GM21825 (cell line): ENCODE data around the gene ATPAF2.

ENCODE experiments used
- ATAC-seq: cut with Tn5 transposase; IDR thresholded peaks from one replicate; pipeline ENCODE4 v1.9.1; 2021; ENCODE audit warnings: mild to moderate bottlenecking, moderate library complexity; ENCODE audit not compliant: unreplicated experiment

Gene ATPAF2

DNA sequence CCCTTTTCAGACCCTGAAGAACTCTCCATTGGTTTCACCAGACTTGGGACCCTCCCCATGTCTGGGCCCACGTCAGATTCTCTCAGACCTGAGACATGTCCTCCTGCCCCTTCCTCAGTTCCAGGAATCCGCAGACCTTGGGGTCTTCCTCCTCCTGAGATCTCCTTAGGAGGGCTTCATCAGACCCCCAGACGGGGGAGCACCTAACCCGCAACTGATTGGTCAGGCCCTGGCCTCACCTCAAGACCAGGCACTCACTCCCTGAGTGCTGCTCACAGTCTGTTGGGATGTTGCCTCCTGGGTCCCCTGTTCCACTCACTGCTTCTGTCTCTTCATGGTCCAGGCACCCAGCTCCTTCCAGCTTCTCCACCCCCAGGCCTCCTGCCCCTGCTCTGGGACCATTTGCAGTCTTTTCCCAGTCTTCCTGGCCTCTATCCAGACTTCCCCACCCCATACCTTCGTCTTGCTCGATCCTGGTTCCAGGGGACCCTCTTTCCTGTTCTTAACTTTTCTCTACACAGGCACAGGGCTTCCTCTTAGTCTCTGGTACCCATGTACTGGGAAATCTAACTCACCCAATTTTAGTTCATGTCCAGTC lies 1.4 kb upstream of the ATPAF2 start:
- no peak for ATAC-seq

DNA sequence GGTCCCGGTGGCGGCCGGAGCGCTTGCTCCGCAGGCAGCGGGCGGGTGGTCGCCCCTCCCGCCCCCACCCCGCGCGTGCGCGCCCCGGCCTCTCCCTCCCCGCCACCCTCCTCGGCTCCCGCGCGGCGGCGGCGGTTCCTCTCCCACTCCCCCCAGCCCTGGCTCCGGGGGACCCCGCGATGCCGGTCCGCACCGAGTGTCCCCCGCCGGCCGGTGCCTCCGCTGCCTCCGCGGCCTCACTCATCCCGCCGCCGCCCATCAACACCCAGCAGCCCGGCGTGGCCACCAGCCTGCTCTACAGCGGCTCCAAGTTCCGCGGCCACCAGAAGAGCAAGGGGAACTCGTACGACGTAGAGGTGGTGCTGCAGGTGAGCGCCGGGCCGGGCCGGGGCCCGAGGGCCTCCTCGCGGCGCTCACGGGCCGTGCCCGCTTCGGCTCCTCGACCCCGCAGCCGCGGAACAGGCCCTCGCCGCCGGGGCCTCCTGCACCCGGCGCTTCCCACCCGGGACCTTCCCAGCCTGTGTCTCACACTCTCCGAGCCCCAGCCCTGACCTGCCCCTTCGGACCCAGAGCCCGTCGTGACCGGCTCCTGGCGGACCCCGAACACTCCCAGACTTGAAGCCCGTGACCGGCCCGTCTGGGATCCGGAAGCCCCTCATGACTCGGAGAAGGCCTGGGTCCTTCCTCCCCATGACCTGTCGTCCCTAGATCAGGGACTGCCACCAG lies 730 bp upstream of the ATPAF2 start:
- ATAC-seq, result peak; percentile 26

DNA sequence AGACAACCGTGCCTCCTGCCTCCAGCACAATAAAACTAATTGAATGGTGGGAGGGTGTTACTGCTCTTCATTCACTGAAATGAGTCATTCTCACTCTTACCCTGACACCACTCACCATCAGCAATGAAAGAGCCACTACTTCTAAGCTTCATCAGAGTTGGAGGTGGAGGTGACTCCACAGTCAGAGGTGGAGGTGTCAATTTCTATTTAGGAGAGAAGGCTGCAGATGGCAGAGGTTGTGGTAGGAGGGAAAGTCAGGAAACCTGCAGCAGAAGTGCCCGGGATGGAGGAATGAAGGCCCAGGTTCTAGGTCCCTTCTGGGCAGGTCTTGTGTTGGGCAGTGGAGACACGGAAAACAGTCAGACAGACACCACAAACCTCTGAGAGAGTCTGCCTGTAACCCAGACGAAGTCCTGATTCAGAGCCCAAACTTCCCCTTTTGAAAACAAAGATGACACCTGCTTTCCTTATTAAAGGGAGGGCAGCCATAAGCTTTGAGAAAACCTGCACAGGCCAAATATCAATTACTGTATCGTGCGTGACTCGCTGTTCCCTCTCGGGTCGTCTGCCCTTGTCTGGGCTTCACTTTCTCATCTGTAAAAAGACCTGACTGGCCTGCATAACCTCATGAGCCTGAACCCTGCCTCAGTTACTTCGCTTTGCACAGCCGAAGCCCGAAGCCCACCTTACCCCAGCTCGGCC lies 668 bp downstream of the ATPAF2 start:
- no peak for ATAC-seq

DNA sequence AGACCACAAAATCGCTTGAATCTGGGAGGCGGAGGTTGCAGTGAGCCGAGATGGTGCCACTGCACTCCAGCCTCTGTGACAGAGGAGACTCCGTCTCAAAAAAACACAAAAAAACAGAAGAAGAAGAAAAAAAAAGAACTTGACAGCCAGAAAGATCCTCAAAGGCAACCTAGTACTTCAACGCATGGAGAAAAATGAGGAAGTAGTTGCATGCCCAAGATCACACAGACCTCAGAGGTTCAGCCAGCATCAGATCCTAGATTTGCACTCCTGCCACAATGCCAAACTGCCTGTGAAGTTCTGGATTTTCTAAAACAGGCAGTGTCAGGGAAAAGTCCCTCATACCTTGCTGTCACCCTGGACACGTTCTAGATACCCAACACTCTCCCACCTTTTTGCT lies 1.5 kb downstream of the ATPAF2 start:
- no peak for ATAC-seq

DNA sequence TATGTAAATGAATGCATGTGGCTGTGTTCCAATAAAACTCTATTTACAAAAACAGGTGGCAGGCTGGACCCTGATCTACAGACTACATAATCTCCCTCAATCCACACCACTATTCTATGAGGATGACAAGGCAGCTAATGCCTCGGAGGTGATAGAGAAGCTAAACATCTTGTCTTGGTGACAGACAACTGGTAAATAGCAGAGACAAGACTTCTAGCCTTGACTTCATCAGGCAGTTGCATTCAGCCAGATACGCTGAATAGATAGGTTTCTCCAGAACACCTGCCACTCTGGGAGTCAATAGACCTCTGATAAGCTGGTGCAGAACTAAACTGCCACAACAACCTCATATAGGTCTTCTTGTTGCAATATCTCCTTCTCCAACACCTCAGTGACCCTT lies 3.3 kb downstream of the ATPAF2 start:
- ATAC-seq, result no peak

DNA sequence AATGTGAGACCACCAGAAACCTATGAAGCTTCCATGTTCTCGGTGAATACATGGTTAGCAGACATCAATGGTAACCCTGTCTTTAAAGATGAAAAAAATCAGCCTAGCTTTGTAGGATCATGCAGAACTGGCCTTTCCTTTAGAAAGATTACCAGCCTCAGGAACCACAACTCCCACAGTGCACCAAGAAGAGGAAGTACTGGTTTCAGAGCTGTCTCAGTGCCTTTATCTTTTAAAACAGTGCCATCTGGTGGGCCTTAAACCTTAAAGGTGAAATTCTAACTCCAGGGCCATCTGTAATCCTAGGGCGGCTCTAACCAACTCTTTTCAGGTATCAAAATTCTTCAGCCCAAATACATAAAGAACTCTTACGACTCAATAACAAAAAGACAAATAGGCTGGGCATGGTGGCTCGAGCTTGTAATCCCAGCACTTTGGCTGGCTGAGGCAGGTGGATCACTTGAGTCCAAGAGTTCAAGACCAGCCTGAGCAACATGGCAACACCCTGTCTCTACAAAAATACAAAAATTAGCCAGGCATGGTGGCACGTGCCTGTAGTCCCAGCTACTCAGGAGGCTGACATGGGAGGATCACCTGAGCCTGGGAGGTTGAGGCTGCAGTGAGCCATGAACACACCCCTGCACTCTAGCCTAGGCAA lies 5.4 kb downstream of the ATPAF2 start:
- peak; percentile 53 for ATAC-seq

DNA sequence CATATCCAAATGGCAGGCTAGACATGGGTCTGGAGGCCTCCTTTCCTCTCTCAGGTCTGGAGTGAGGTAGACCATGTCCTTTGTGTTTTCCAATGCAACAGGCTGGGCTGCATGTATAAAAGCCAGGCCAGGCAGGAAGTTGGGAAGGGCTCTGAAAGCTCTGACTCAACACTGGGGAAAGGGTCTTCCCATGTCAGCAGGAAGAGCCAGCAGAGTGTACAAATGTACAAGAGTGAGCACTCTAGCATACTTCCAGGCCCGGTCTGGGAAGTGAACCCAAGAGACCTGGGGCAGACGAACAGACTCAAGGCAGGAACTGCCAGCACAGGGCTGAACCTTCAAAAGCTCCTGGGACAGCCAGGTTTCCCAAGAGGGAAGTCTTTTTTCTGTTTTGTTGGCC lies 7.0 kb downstream of the ATPAF2 start:
- no peak for ATAC-seq

DNA sequence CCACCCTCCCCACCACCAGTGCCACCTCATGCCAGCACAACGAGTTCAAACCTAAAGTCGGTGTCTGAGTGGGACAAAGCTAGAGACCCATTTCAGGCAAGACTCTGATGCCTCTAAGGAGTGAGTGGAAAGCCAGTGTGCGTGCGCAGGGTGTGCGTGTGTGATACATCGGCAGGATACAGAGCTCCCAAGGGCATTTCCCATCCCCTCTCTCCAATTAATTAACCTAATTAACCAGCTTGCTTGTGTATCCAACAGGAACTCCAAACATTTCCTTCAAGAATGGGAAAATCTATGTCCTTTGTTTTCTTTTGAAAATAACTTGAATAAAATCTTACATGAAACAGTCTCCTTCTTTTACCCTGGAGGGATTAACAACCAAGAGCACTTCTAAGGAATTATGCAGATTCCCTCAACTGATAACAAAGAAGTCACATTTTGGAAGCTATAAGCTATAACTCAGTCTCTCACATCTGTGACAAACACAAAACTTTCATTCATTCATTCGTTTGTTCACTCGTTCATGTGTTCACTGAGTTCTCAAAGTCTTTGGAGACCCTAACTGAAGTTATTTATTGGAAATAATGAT lies 9.9 kb downstream of the ATPAF2 start:
- no peak for ATAC-seq

DNA sequence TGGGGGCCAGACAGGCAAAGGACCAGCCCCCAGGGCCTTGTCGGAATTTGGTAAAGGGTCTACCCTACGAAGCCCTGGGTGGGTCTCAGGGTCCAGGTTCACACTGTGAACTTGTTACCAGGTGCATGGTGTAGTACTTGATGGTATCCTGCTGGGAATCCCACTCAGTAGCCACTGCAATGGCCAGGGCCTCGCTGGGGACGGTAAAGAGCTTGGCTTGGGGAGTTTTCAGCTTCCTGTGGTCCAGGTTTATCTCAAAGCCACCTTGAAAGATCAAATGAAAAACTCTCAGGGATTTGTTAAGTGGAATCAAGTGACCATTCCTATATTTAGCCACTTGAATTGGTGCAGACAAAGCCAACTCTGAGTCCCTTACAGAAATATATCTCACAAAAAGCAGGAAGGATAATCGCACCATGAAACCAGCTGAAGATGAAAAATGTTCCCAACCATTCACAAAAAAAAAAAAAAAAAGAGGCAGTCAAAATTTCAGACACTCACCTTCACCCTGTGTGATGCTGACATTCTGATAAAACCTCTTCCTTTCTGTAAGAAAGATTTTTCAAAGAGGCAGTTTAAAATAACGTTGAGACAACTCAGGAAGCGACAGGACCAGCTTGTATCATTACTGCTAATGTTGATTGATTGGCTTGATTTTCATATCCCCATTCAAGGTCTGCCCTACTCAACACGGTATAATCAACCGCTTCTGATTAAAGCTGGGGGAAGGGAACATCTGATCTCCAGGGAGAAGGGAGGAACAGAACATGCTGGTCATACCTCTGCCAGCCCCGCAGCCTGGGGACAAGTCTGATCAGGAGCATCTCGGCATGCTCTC lies 10.6 kb downstream of the ATPAF2 start:
- no peak for ATAC-seq

DNA sequence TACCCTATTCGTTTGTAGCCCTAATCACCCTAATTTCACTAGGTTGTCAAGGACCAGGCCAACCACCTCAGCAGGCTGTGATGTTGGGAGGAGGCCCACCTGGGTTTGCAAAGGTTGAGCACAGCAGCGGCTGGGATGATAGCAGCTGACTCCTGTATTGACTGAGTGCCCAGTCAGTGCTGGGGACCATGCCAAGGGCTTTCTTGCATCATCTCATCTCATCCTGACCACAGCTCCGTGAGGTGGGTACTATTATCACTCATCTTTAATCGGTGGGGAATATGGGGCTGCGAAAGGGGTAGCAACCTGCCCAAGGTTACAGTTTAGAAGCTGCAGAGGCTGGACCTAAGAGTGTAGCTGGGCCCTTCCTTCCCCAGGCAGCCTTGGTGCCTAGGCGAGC lies 11.7 kb downstream of the ATPAF2 start:
- no peak for ATAC-seq

DNA sequence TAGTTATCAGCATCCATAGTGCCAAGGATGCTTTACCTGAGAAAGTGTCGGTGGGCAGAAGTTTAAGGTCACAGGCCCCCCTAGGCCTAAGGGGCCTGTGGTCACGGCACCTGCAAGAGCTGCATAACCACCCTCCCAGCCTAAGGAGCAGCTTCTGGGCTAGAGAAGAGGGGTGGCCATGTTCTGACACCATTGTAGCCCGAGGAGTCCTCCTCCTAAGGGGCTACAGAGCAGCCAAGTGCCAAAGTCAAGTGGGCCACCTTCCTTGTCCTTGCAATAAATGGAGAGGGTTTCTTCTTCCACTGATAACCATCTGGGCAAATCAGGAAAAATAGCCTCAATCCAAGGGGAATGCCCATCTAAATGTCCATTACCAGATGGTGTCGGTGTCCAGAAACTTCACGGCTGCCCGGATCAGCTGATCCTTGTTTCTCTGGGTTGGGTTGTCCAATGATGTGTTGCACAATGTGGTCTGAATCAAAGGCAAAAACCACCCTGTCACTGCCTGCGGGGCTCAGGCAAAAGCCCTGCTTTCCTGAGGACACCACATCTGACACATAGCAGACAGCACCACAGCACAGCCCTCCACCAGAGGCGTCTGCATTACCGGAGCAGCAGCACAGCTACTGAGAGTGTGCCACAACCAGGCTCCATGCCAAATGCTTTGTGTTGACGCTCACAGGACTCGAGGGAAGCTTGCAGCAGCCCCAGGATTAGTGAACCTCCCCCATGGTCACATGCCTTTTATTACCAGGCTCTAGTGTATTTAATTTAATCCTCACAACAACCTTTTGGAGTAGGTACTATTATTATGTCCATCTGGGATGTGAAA lies 12.8 kb downstream of the ATPAF2 start:
- ATAC-seq, result no peak

DNA sequence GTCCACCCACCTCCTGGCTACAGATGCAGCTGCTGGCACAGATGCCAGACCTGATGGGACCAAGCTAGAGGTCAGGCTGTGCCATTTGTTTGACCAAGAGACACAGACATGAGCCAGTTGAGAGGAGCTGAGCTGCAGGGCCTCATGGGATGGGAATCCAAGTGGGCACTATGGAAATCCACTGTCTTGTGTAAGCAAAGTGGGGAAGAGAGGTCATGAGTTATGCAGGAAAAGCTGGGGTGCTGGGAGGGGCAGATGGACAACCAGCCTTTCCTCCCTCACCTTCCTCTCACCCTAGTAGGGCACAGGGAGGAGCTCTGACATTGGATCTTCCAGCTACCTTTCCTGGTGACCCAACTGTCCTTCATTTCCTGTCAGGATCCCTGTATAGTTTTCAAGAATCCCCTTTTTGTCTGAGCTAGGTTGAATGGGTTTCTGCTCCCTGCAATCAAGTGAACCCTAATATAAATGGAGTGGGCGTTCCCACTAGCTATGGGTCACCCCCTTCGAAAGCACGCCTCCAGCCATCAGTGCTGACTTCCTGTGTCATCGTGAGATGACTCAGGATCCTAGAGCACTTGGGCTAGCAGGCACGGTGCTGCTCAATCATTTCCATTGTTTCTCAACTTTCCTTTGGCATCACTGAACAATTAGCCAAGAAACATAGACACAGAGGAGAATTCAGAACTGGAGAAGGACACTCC lies 13.6 kb downstream of the ATPAF2 start:
- ATAC-seq, result no peak

DNA sequence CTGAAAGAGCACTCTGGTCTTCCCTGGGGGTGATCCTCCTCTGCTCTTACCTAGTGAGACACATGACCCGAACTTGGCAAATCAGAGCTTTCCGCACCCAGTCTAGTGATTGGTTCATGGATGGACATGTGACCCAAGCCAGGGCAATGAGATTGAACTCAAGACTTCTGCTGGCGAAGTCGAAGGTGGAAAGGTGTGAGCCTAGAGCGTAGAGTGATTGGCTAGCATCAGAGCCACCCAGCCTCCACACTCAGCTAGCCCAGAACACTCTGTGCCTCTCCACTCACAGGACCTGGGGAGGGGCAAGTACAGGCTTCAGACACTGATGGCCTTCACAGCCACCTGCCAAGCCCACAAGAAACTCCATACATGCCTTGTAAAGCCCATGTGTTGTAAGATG lies 17.6 kb downstream of the ATPAF2 start:
- no peak for ATAC-seq

DNA sequence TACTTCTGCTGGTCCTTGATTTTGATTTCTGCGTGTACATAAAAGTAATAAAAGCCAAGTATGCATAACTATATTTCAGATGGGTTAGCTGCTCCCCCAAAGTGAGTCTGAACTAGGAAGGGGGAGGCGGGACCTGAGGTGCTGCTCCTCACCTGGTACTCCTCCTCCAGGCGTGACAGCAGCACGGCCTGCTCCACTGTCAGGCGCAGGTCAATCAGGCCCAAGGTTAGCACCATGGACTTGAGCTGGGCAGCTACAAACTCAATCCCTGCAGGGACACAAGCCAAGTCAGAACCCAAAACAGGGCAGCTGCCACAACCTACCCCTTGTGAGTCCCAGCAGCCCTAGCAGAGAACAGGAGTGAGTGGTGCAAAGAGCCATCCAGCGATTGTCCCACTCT lies 18.0 kb downstream of the ATPAF2 start:
- no peak for ATAC-seq

DNA sequence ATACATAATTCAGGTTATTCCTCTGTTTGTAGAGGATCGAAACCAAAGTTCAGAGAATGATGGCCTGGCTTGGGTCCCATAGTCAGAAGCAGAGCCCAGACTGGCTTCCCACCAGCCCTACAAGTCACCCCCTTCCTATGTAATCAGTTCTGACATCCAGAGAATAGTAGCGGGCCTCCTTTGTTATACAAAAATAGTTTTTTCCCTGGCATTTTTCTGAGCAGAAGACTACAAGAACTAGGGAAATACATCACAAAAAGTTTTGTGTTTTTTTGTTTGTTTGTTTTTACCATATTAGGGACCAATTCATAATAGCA lies 19.2 kb downstream of the ATPAF2 start:
- no peak for ATAC-seq

DNA sequence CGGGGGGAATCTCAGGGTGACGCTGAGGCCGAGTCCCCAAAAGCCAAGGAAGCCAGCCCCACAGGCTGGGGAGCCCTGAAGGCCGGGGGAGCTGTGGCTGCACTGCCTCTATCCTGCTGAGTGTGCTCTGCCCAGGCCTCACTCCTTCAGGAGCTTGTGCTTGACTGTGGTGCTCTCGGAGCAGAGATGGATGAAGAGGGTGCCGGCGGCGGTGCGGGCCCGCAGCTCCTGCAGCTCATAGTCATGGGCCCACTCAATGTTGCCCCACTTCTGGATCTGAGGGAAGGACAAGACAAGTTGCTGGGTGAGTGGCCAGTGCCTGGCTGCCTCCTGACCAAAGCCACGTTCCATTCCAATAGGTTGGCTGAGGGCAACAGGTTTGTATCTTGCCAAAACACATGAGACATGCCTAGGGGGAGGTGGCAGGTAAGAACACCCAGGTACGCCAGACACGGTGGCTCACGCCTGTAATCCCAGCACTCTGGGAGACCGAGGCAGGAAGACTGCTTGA lies 20.5 kb downstream of the ATPAF2 start:
- no peak for ATAC-seq

DNA sequence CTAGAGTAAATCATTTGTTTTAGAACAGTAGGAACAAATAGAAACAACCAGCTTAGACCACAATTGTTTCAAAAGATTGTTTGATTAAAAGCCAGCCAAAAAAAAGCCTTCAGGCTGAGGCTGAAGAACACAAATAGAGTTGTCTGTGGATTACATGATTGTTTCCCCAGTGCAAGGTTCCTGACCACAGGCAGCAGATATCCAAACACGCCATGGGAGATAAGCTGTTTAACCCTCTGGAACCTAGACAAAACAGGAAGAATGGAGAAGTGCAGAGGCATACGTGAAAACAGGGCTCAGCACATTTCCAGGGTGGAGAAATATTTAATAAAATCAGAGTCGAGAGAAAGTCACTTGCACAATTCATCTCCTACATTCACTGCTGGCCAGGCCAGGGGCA lies 21.0 kb downstream of the ATPAF2 start:
- ATAC-seq, result no peak

DNA sequence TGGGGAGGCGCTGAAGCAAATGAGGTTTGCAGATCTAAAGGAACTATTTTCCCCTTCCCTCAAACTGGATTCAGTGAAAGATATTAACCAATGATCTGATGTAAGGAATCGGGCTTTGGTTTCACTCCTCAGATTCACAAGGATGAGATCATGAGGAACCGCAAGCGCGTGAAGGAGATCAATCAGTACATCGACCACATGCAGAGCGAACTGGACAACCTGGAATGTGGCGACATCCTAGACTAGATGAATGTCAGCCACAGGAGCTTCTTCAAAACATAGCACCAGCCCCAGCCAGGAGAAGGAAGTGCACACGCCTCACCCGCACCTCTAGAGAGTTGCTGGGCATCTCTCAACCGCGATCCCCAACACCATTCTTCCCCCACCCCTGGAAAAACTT lies 22.5 kb downstream of the ATPAF2 start:
- no peak for ATAC-seq

DNA sequence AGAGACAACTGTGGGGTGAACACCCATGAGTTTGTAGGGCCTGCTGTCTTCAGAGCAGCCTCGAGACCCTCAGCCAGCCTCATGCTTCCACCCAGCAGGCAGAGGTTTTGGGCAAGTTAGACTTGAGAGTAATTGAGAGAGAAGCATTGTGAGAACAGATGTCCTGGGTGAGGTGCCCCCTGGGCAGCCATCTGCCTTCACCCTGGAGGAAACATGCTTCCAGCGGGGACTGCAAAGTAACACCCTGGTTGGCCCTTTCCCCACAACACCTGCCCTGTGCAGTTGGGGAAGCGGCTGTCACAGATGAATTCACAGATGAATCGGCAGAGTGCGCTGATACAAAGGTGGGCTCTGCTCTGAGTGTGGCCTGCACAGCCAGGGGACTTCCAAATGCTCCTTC lies 23.4 kb downstream of the ATPAF2 start:
- no peak for ATAC-seq
